ENCODE results near the gene ALKAL2. TPM values are rescaled to one million over a fixed set of nuclear protein-coding genes. Genes with fewer than 3 reads are reported as not detected.

The ALKAL2 gene
- total RNA-seq, 2 donors from 2014 or later = 63.8 to 64.2 TPM

Other genes with a start within 250 kb of the ALKAL2 start
- gene FAM110C, start 241.6 kb downstream of the ALKAL2 start, total RNA-seq = 1 to 10 TPM; 1.3 to 2.5 TPM
- gene SH3YL1, start 24.1 kb downstream of the ALKAL2 start, total RNA-seq = 10 to 100 TPM; 21.1 to 27.3 TPM
- gene ACP1, start 23.1 kb downstream of the ALKAL2 start, total RNA-seq = 10 to 100 TPM; 50.9 to 54.0 TPM